Measurements from ENCODE around the gene ADAMTS4.

DNA sequence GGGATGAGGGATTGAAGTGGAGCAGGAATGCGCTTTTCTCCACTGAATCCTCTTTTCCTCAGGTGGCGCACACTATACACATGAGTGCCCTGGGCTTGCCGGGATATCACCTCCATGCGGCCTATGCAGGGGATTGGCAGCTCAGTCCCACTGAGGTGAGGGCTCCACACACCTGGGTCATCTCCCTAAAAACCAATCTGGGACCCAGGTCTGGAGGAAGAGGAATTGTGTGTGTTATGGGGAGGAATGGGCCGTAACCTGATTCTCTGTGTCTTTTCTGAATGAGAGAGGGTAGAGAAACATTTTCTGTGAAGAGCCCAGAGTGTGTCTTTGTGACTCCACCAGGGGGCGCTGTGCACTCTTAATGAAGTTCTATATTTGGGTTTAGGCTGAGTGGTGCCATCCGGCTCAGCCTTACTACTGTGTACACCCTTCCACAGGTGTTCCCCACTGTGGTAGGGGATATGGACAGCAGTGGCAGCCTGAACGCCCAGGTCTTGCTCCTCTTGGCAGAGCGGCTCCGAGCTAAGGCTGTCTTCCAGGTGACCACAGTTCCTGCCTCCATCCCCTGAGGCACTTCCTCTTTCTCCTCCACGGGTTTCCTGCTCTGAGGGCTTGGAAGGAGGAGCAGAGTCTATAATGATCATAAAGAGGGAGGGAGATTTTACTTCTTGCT is 28.5 kb upstream of the ADAMTS4 start:
- TF ChIP-seq POLR2A (IDR thresholded peaks at IDR 0.05), result no peak
- TF ChIP-seq CTCF (IDR thresholded peaks at IDR 0.05), result peak; percentile 86 to 97 (median 92)
